Measurements from ENCODE around the gene GBF1.
"Not testable (repeated sequence)": the region's sequence is repeated elsewhere in the genome, so short reads cannot be mapped to it uniquely, and the experiment has no call there.

Gene GBF1

GRCh38 chr10:102231357-102232318 is 13.7 kb upstream of the GBF1 start:
- DNase-seq: peak; percentile 85

GRCh38 chr10:102233997-102234396 is 11.3 kb upstream of the GBF1 start:
- DNase-seq: no peak

- no peak for DNase-seq
These were observed 10.3 kb upstream of the GBF1 start for GRCh38 chr10:102234888-102235597.

- peak; percentile 83 for DNase-seq
These were observed 9.8 kb upstream of the GBF1 start for GRCh38 chr10:102235598-102235920.

GRCh38 chr10:102236006-102236405 is 9.3 kb upstream of the GBF1 start:
- no peak for DNase-seq

GRCh38 chr10:102237711-102238252 is 7.5 kb upstream of the GBF1 start:
- DNase-seq: no peak

- DNase-seq: no peak
These were observed 4.8 kb upstream of the GBF1 start for GRCh38 chr10:102240467-102241031.

- DNase-seq: no peak
These were observed 4.3 kb upstream of the GBF1 start for GRCh38 chr10:102241032-102241443.

- peak; percentile 94 for DNase-seq
These were observed 3.8 kb upstream of the GBF1 start, which contains the start of gene PITX3 for GRCh38 chr10:102241444-102242117. Gene PITX3, minus strand, starts transcription at chr10:102241512. Its CDS starts 9,432 bp downstream, at chr10:102232080.

- peak; percentile 45 for DNase-seq
These were observed 3.2 kb upstream of the GBF1 start for GRCh38 chr10:102242118-102242485.

- DNase-seq: no peak
These were observed 2.0 kb upstream of the GBF1 start for GRCh38 chr10:102243309-102243708.

- DNase-seq: no peak
These were observed 560 bp downstream of the GBF1 start for GRCh38 chr10:102245932-102246251.

- DNase-seq: peak; percentile 36
These were observed 929 bp downstream of the GBF1 start for GRCh38 chr10:102246261-102246660.

GRCh38 chr10:102247734-102248133 is 2.4 kb downstream of the GBF1 start:
- no peak for DNase-seq

GRCh38 chr10:102252508-102252907 is 7.2 kb downstream of the GBF1 start:
- DNase-seq: not testable (repeated sequence)

- no peak for DNase-seq
These were observed 9.1 kb downstream of the GBF1 start for GRCh38 chr10:102254426-102254825.

- DNase-seq: no peak
These were observed 10.1 kb downstream of the GBF1 start for GRCh38 chr10:102255404-102255803.

GRCh38 chr10:102261196-102261595 is 15.9 kb downstream of the GBF1 start:
- peak; percentile 19 for DNase-seq

GRCh38 chr10:102261842-102262241 is 16.5 kb downstream of the GBF1 start:
- no peak for DNase-seq

- DNase-seq: peak; percentile 26
These were observed 17.5 kb downstream of the GBF1 start for GRCh38 chr10:102262744-102263370.

GRCh38 chr10:102264371-102264770 is 19.0 kb downstream of the GBF1 start:
- peak; percentile 74 for DNase-seq

- DNase-seq: peak; percentile 82
These were observed 21.3 kb downstream of the GBF1 start for GRCh38 chr10:102266670-102267069.
